IMR-90 (cell line): ENCODE data around the gene KIF3A. TPM values are rescaled to one million over a fixed set of nuclear protein-coding genes. Genes with fewer than 3 reads are reported as not detected.

Experiments
- ATAC-seq: fragments of 200-7000 bp; cut with Tn5 transposase; 2 replicates; pipeline ENCODE4 v1.9.1; 2020; ENCODE audit warnings: low read depth, mild to moderate bottlenecking, moderate library complexity
- BruUV-seq: library from RNA; stranded (reverse); fragments of 400-500 nt; replicated peaks from 2 replicates; lab custom pipeline; 2021; lab: Mats Ljungman, UMichigan
- CTCF ChIA-PET: fragments of 300-600 bp; formaldehyde crosslinking; extraction: SDS; loops from one replicate; lab custom pipeline; 2021; ENCODE audit warnings: antibody characterized with exemption; lab: Yijun Ruan, JAX
- POLR2A ChIA-PET: fragments of 300-600 bp; sonication (Branson Sonifier 250); formaldehyde crosslinking; loops from one replicate; lab custom pipeline; 2022; ENCODE audit warnings: antibody characterized with exemption; ENCODE audit not compliant: unreplicated experiment; lab: Charles Lee
- DNase-seq: peaks from one replicate; pipeline ENCODE4 v3.0.0; 2013
- H2AFZ ChIP-seq: replicated peaks from 2 replicates; pipeline ENCODE3; 2013; ENCODE audit warnings: low read length, mild to moderate bottlenecking; ENCODE audit not compliant: poor library complexity
- H2AK5ac ChIP-seq: 2 replicates; pipeline ENCODE4 v1.6.1; 2013; ENCODE audit warnings: low read depth, low read length, inconsistent platforms
- H2AK9ac ChIP-seq: replicated peaks from 2 replicates; pipeline ENCODE3; 2013; ENCODE audit warnings: mild to moderate bottlenecking, low read depth, low read length, moderate library complexity; ENCODE audit not compliant: poor library complexity
- H2BK120ac ChIP-seq: 2 replicates; pipeline ENCODE4 v1.6.1; 2013; ENCODE audit warnings: low read depth, low read length, inconsistent platforms
- H2BK15ac ChIP-seq: 3 replicates; pipeline ENCODE4 v1.6.1; 2013; ENCODE audit warnings: low read depth, low read length, inconsistent platforms
- H2BK20ac ChIP-seq: 2 replicates; pipeline ENCODE4 v1.6.1; 2013; ENCODE audit warnings: low read depth, mild to moderate bottlenecking, inconsistent platforms, low read length, moderate library complexity
- H2BK5ac ChIP-seq: 2 replicates; pipeline ENCODE4 v1.6.1; 2013; ENCODE audit warnings: mild to moderate bottlenecking, low read depth, low read length, inconsistent platforms; ENCODE audit not compliant: poor library complexity, severe bottlenecking
- H3K14ac ChIP-seq: replicated peaks from 2 replicates; pipeline ENCODE4 v1.6.1; 2013; ENCODE audit warnings: low read depth, low read length, inconsistent platforms
- H3K18ac ChIP-seq: 2 replicates; pipeline ENCODE4 v1.6.1; 2013; ENCODE audit warnings: low read depth, low read length, control low read depth
- H3K23ac ChIP-seq: 2 replicates; pipeline ENCODE4 v1.6.1; 2013; ENCODE audit warnings: low read depth, low read length, inconsistent platforms
- H3K27ac ChIP-seq: 2 replicates; pipeline ENCODE4 v1.5.1; 2013; ENCODE audit warnings: mild to moderate bottlenecking, control low read depth, low read length; ENCODE audit not compliant: insufficient read depth
- H3K27me3 ChIP-seq: 2 replicates; pipeline ENCODE4 v1.6.1; 2013; ENCODE audit warnings: low read length; ENCODE audit not compliant: control insufficient read depth, insufficient read depth
- H3K36me3 ChIP-seq: 2 replicates; pipeline ENCODE4 v1.6.1; 2013; ENCODE audit warnings: low read length, mixed read lengths; ENCODE audit not compliant: control insufficient read depth, insufficient read depth
- H3K4ac ChIP-seq: 2 replicates; pipeline ENCODE4 v1.6.1; 2013; ENCODE audit warnings: low read depth, low read length, inconsistent platforms
- H3K4me1 ChIP-seq: 2 replicates; pipeline ENCODE4 v1.6.1; 2013; ENCODE audit warnings: low read length, mixed read lengths; ENCODE audit not compliant: control insufficient read depth, insufficient read depth
- H3K4me2 ChIP-seq: 2 replicates; pipeline ENCODE4 v1.6.1; 2013; ENCODE audit warnings: low read depth, mild to moderate bottlenecking, control low read depth, low read length, moderate library complexity
- H3K4me3 ChIP-seq: 2 replicates; pipeline ENCODE4 v1.5.1; 2013; ENCODE audit warnings: low read depth, mild to moderate bottlenecking, control low read depth, low read length, moderate library complexity; ENCODE audit not compliant: insufficient read depth
- H3K56ac ChIP-seq: 2 replicates; pipeline ENCODE4 v1.6.1; 2013; ENCODE audit warnings: low read length, inconsistent platforms; ENCODE audit not compliant: insufficient read depth; ENCODE audit errors: extremely low read depth
- H3K79me1 ChIP-seq, 2 experiments: 2 replicates each; pipeline ENCODE4 v1.6.1; 2013; ENCODE audit warnings: low read length in 2 of 2, inconsistent platforms in 1 of 2, low read depth in 1 of 2
- H3K9ac ChIP-seq: 2 replicates; pipeline ENCODE4 v1.6.1; 2013; ENCODE audit warnings: low read depth, low read length, control low read depth
- H3K9me1 ChIP-seq: 2 replicates; pipeline ENCODE4 v1.6.1; 2013; ENCODE audit warnings: low read length, inconsistent platforms; ENCODE audit not compliant: insufficient read depth
- H3K9me3 ChIP-seq: 2 replicates; pipeline ENCODE4 v1.6.1; 2013; ENCODE audit warnings: low read length; ENCODE audit not compliant: control insufficient read depth, insufficient read depth
- H4K20me1 ChIP-seq: 2 replicates; pipeline ENCODE4 v1.6.1; 2013; ENCODE audit warnings: low read length, inconsistent platforms; ENCODE audit not compliant: insufficient read depth
- H4K5ac ChIP-seq: 2 replicates; pipeline ENCODE4 v1.6.1; 2013; ENCODE audit warnings: mild to moderate bottlenecking, low read depth, low read length, control low read depth
- H4K8ac ChIP-seq, 2 experiments: 2 replicates each; pipeline ENCODE4 v1.6.1; 2013; ENCODE audit warnings: low read depth in 2 of 2, low read length in 2 of 2, control low read depth in 1 of 2, inconsistent platforms in 1 of 2
- H4K91ac ChIP-seq: 2 replicates; pipeline ENCODE4 v1.6.1; 2013; ENCODE audit warnings: low read depth, low read length, inconsistent platforms; ENCODE audit not compliant: insufficient read depth
- BHLHE40 ChIP-seq: fragments of 150-350 bp; IDR thresholded peaks from 2 replicates; pipeline ENCODE4 v1.6.1; 2016; ENCODE audit warnings: mild to moderate bottlenecking, low read depth, low read length
- CEBPB ChIP-seq: IDR thresholded peaks from 2 replicates; pipeline ENCODE4 v1.6.1; 2012; ENCODE audit warnings: low read depth, low read length, improper control_type of control experiment
- CHD1 ChIP-seq: IDR thresholded peaks from 2 replicates; pipeline ENCODE4 v1.6.1; 2012; ENCODE audit warnings: low read depth, low read length, improper control_type of control experiment
- CTCF ChIP-seq: conservative IDR thresholded peaks from 2 replicates; pipeline ENCODE4 v1.5.1; 2012; ENCODE audit warnings: mild to moderate bottlenecking, low read depth, low read length, improper control_type of control experiment
- ELK1 ChIP-seq: fragments of 150-350 bp; IDR thresholded peaks from 2 replicates; pipeline ENCODE4 v1.6.1; 2016; ENCODE audit warnings: low read depth, mild to moderate bottlenecking, low read length, moderate library complexity, borderline replicate concordance
- FOS ChIP-seq: fragments of 150-350 bp; IDR thresholded peaks from 2 replicates; pipeline ENCODE4 v1.6.1; 2016; ENCODE audit warnings: low read depth, low read length
- MAFK ChIP-seq: IDR thresholded peaks from 2 replicates; pipeline ENCODE4 v1.6.1; 2012; ENCODE audit warnings: low read depth, low read length, improper control_type of control experiment
- MXI1 ChIP-seq: IDR thresholded peaks from 2 replicates; pipeline ENCODE4 v1.6.1; 2012; ENCODE audit warnings: low read depth, mild to moderate bottlenecking, low read length, moderate library complexity, borderline replicate concordance
- NFE2L2 ChIP-seq: fragments of 150-350 bp; IDR thresholded peaks from 2 replicates; pipeline ENCODE4 v1.6.1; 2016; ENCODE audit warnings: low read depth, mild to moderate bottlenecking, low read length
- POLR2A ChIP-seq: IDR thresholded peaks from 2 replicates; pipeline ENCODE4 v1.6.1; 2012; ENCODE audit warnings: mild to moderate bottlenecking, low read depth, low read length
- RAD21 ChIP-seq: IDR thresholded peaks from 2 replicates; pipeline ENCODE4 v1.6.1; 2012; ENCODE audit warnings: low read length, improper control_type of control experiment
- RCOR1 ChIP-seq: IDR thresholded peaks from 2 replicates; pipeline ENCODE4 v1.6.1; 2012; ENCODE audit warnings: mild to moderate bottlenecking, low read length, improper control_type of control experiment; ENCODE audit not compliant: insufficient replicate concordance
- RFX5 ChIP-seq: IDR thresholded peaks from 2 replicates; pipeline ENCODE4 v1.8.0; 2012; ENCODE audit warnings: low read depth, mild to moderate bottlenecking, low read length, moderate library complexity
- SMC3 ChIP-seq: fragments of 150-350 bp; IDR thresholded peaks from 2 replicates; pipeline ENCODE4 v1.6.1; 2016; ENCODE audit warnings: low read depth, mild to moderate bottlenecking, antibody characterized with exemption, low read length, moderate library complexity
- USF2 ChIP-seq: fragments of 150-350 bp; IDR thresholded peaks from 2 replicates; pipeline ENCODE4 v1.6.1; 2017; ENCODE audit warnings: mild to moderate bottlenecking, antibody characterized with exemption, low read length, low read depth
- WGBS, 2 experiments: methylation state at CpG; one replicate each; pipeline versions ENCODE4 v1.1.5 to v1.1.7; 2013; ENCODE audit warnings: missing lambda C conversion rate in 2 of 2; ENCODE audit not compliant: insufficient read length in 1 of 2; ENCODE audit errors: extremely low coverage in 2 of 2; 5-methylcytosine and 5-hydroxymethylcytosine counted together
- dilution Hi-C: fragments of 300-500 bp; cut with HindIII; formaldehyde crosslinking; loops from one replicate; pipeline ENCODE4 v1.14.3; 2018; ENCODE audit warnings: low sequenced_read_pairs; ENCODE audit not compliant: unreplicated experiment
- in situ Hi-C: fragments of 300-500 bp; cut with MboI; formaldehyde crosslinking; loops from 3 replicates; pipeline ENCODE4 v1.14.3; 2019; ENCODE audit warnings: low sequenced_read_pairs, inconsistent platforms, mixed read lengths
- intact Hi-C: fragments of 100-400 bp; cut with micrococcal nuclease; formaldehyde crosslinking; loops from 2 replicates; pipeline ENCODE4 v1.10.0; 2022
- polyA plus RNA-seq, 3 experiments: library from polyadenylated mRNA; depleted of rRNA; stranded (reverse); fragments of >200 nt; gene quantifications; 2 replicates each; pipeline ENCODE4 v1.2.3, GENCODE V29; 2012; ENCODE audit warnings: low replicate concordance in 1 of 3
- total RNA-seq: library from RNA; depleted of rRNA; stranded (reverse); fragments of >200 nt; gene quantifications from 2 replicates; pipeline ENCODE4 v1.2.3, GENCODE V29; 2012

The KIF3A gene
- total and polyA plus RNA-seq, 2 of the 4 experiments (the other 2 are of a cell fraction), result 4.3 to 4.5 TPM

- WGBS, 2 experiments, result no CpG with 5 or more reads among the region's 2 CpGs
Measured at GRCh38 chr5:132744659-132745058, 7.3 kb upstream of the KIF3A start.

More at GRCh38 chr5:132744659-132745058, 7.3 kb upstream of the KIF3A start:
- no peaks in the 10 kb centered on the region for H3K79me1 ChIP-seq
- no peak overlapping the region for H2BK15ac ChIP-seq
- H3K4me3 ChIP-seq, result no peak overlapping the region
- H3K4ac ChIP-seq, result no peak overlapping the region
- H3K23ac ChIP-seq, result no peak overlapping the region
- H3K9ac ChIP-seq, result no peak overlapping the region
- H3K27me3 ChIP-seq, result peaks cover 39% of the 10 kb centered on the region
- in situ Hi-C loops, result no loop called here
- ChIA-PET POLR2A (interaction anchor here (0.6 kb wide), 1 partner anchor 8 kb away, joined by 7 read pairs; no protein-coding TSS in a partner anchor), CTCF (interaction anchor here (1.9 kb wide), 1 partner anchor 10 kb away, joined by 5 read pairs; no protein-coding TSS in a partner anchor)
- dilution Hi-C loops, result no loop called here
- no peak overlapping the region for H3K4me2 ChIP-seq
- no peak overlapping the region for H3K56ac ChIP-seq
- no peak for DNase-seq
- no peak overlapping the region for H2BK120ac ChIP-seq
- intact Hi-C loops, result no loop called here
- BruUV-seq, result no TSS peak
- H3K9me1 ChIP-seq, result no peaks in the 10 kb centered on the region
- no peak overlapping the region for H3K18ac ChIP-seq
- H2BK5ac ChIP-seq, result no peak overlapping the region
- H2AK9ac ChIP-seq, result no peak overlapping the region
- no peak overlapping the region for H2AK5ac ChIP-seq
- H4K8ac ChIP-seq, result no peak overlapping the region
- H4K91ac ChIP-seq, result no peak overlapping the region
- H3K27ac ChIP-seq, result no peak overlapping the region
- H4K5ac ChIP-seq, result no peak overlapping the region
- ATAC-seq, result no peak
- H3K4me1 ChIP-seq, result peaks cover 2% of the 10 kb centered on the region; the same call in 1 of the 2 replicates
- H2BK20ac ChIP-seq, result no peak overlapping the region
- H3K14ac ChIP-seq, result no peak overlapping the region
- no peak overlapping the region for H2AFZ ChIP-seq
- TF ChIP-seq CEBPB (no peak), CTCF (no peak), FOS (no peak), ELK1 (no peak), NFE2L2 (no peak), RAD21 (no peak), BHLHE40 (no peak), RCOR1 (no peak), MXI1 (no peak), CHD1 (no peak), RFX5 (no peak), MAFK (no peak), SMC3 (no peak), POLR2A (no peak), USF2 (no peak)
- no peaks in the 10 kb centered on the region for H3K36me3 ChIP-seq
- H3K9me3 ChIP-seq, result peaks cover 5% of the 10 kb centered on the region
- no peaks in the 10 kb centered on the region for H4K20me1 ChIP-seq
